ENCODE measurements around the gene ZNF777.
"Not testable (repeated sequence)": the region's sequence is repeated elsewhere in the genome, so short reads cannot be mapped to it uniquely, and the experiment has no call there.

The ZNF777 gene

DNA sequence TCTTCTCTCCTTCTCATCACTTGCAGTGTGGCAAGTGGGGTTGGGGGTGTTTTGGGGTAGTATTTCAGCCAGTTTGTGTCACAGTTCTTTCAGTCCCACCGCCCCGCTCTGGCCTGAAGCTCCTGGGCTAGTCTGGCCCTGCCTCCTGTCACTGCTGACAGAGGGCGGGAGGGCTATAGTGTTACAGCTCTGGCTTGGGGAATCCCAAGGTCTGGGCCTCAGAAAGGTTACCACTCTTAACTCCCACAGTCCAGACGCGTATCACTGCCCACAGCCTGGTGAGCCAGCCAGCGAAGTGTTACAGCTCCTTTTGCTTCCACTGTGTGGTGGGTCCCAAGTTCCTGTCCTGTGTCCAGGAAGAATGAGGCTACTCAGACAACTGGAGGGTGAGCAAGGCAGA lies 56.0 kb downstream of the ZNF777 start:
- no peak for DNase-seq

DNA sequence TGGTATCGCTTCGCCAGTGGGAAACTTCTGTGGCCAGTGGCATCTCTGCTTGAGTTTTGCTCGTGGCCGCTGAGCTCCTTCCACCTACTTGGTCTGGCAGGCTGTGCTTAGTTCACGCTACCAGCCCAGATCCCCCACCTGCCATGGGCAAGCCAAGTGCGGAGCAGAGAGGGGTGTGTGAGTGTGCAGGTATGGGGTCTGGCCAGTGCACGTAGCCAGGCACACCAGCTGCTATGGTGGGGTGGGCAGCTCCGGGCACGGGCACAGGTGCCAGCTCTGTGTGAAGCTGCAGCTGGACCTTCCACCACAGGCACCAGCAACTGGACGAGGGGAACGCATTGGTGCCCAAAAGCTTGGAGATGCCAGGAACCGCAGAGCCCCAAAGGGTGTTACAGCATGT lies 56.5 kb downstream of the ZNF777 start:
- DNase-seq, result no peak

DNA sequence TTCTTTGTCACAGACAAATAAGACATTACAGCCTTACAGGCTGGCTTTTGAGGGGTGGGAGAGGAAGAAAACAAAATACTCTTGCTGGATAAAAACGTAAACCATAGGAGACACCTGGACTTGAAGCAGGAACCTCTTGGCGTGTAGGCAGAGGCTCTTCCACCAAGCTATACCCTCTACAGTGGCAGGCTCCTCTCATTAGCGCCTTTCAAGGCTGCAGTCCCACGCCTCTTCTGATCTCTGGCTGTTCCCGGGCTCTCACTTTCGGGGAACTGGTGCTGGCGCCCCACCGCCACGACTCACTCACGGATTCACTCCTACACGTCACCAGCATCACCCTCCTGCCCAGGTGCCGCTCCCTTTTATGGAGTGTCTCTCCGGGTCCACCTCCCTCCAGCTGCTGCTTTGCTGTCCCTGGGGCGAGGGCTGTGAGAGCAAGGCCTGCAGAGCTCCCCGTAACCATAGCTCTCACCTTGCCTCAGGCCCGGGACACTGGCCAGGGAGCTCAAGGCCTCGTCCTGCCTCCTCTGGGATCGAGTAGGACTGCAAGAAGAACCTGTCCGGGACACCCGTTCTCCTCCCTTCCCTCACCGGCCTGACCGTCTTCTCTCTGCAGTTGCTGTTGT lies 62.6 kb downstream of the ZNF777 start:
- no peak for DNase-seq

- DNase-seq, result no peak
These were observed 63.3 kb downstream of the ZNF777 start for GRCh38 chr7:149397470-149398043.

DNA sequence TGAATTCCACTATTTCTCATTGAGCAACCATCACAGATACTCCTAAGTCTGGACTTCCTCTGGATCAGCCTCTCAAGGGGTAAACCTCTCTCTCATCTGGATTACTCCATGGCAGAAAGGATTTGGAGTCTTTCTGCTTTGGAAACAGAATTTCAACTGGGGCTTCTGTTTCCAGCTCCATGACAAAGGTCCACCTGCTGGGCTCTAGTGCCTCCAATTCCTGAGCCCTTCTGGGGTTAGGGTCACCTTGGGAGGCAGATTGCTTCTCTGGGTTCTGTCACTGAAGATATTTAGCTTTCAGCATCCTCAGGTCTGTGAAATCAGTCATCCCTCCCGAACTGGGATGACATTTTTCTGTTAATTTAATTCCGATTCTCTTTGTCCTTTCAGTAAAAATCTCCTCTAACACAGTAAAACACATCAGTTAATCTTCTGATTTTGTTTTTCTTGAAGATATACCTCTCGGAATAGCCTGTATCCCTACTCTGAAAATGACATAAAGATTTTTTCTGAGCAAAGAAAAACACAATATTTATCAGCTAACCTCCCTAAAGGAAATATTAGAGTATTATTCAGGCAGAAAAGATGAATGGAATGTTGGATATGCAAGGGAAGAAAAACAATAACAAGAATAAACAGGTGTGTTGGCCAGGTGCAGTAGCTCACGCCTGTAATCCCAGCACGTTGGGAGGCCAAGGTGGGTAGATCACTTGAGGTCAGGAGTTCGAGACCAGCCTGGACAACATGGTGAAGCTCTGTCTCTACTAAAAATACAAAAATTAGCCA lies 72.1 kb downstream of the ZNF777 start:
- not testable (repeated sequence) for DNase-seq

- not testable (repeated sequence) for DNase-seq
These were observed 74.3 kb downstream of the ZNF777 start for GRCh38 chr7:149386514-149386913.

- no peak for DNase-seq
These were observed 75.5 kb downstream of the ZNF777 start for GRCh38 chr7:149385195-149385950.

All from suppressor macrophage treated with lipopolysaccharide for 4 hours (primary cell).